Esophagus muscularis mucosa (tissue), 4 donors: ENCODE data around the gene FZD10. TPM values are rescaled to one million over a fixed set of nuclear protein-coding genes. Genes with fewer than 3 reads are reported as not detected.

Source experiments
- DNase-seq: peaks from one replicate; pipeline ENCODE4 v3.0.0-alpha.2; 2017; ENCODE audit errors: extremely low spot score
- H3K27ac ChIP-seq, 4 donors: fragments of 200-600 bp; sonication (generic); replicated peaks in 1 of 4; 1 replicate in 3 of 4; 2 replicates in 1 of 4; pipeline ENCODE4 v1.5.1; 2016 to 2019; ENCODE audit warnings: mild to moderate bottlenecking in 1 of 4
- H3K27me3 ChIP-seq, 4 donors: fragments of 200-600 bp; sonication (generic); one replicate each; pipeline versions ENCODE4 v1.5.1 to v1.6.0; 2016 to 2019
- H3K36me3 ChIP-seq, 4 donors: fragments of 200-600 bp; sonication (generic); one replicate each; pipeline ENCODE4 v1.5.1; 2016 to 2019
- H3K4me1 ChIP-seq, 4 donors: fragments of 200-600 bp; sonication (generic); one replicate each; pipeline ENCODE4 v1.5.1; 2016 to 2019
- H3K4me3 ChIP-seq, 4 donors: fragments of 200-600 bp; sonication (generic); 1 replicate in 2 of 4; 2 replicates in 2 of 4; pipeline ENCODE4 v1.5.1; 2016 to 2019; ENCODE audit warnings: mild to moderate bottlenecking in 4 of 4, moderate library complexity in 1 of 4
- H3K9me3 ChIP-seq, 4 donors: fragments of 200-600 bp; sonication (generic); 1 replicate in 3 of 4; 2 replicates in 1 of 4; pipeline ENCODE4 v1.5.1; 2016 to 2019
- EP300 ChIP-seq: sonication (generic); formaldehyde crosslinking; IDR thresholded peaks from one replicate; pipeline ENCODE4 v1.6.1; 2017; ENCODE audit warnings: antibody characterized with exemption
- POLR2A ChIP-seq: fragments of 450-650 bp; IDR thresholded peaks from one replicate; pipeline ENCODE4 v1.6.1; 2017; ENCODE audit warnings: antibody characterized with exemption, moderate library complexity, mild to moderate bottlenecking, low read depth
- POLR2AphosphoS5 ChIP-seq, 2 donors: sonication (generic); formaldehyde crosslinking; IDR thresholded peaks; one replicate each; pipeline ENCODE4 v1.6.1; 2017; ENCODE audit warnings: antibody characterized with exemption in 2 of 2
- WGBS: methylation state at CpG from one replicate; pipeline ENCODE4 v1.1.5; 2018; 5-methylcytosine and 5-hydroxymethylcytosine counted together
- intact Hi-C: fragments of 100-400 bp; cut with DNase I; formaldehyde crosslinking; loops from one replicate; pipeline ENCODE4 v1.15.1; 2023
- total RNA-seq, 4 donors: library from RNA; depleted of rRNA; stranded (reverse); fragments of >200 nt; gene quantifications; one replicate each; pipeline versions ENCODE4 v1.1.0 to v1.2.1, GENCODE V29; 2016
- TF ChIP-seq, protein P1 (sequence below), 3 experiments: fragments of 200-600 bp in 2 of 3; fragments of 450-650 bp in 1 of 3; sonication (generic) in 2 of 3; IDR thresholded peaks; one replicate each; pipeline ENCODE4 v1.5.1; 2017 to 2019; ENCODE audit warnings: antibody characterized with exemption in 3 of 3, mild to moderate bottlenecking in 2 of 3, moderate library complexity in 1 of 3

The FZD10 gene
- total RNA-seq, 4 donors from 2014 or later: 0.42 to 1.5 (median 1.0) TPM

DNA sequence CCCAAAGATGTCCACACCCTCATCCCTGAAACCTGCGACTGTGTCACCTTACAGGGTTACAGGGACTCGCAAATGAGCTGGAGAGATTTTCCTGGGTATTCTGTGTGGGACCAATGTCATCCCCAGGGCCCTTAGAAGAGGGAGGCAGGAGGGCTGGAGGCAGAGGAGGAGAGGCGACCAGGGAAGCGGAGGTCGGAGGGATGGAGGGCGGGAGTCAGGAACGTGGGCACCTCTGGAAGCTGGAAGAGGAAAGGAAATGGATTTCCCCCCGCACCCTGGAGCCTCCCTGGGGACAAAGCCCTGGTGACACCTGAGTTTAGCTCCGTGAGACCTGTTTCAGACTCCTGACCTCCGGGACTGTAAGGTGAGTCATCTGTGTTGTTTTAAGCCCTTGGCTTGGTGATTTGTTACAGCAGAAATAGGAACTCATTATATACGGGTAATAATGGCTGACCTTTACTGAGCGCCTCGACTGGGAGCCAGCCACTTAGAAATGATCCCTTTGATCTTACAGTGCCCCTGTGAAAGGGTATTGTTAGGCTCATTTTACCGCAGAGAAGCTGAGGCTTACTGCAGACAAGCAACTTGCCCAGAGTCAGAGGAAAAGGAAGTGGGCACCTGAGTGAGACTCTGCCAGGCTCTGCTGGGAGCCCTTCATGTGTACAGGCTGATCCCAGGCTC, 29.3 kb upstream of the FZD10 start:
- no peaks in the 10 kb centered on the region for H3K36me3 ChIP-seq
- H3K27ac ChIP-seq: no peak overlapping the region
- 69% methylated on average over 13 of the region's 14 CpGs for WGBS
- TF ChIP-seq POLR2A: no peak
- no peak for TF ChIP-seq EP300
- TF ChIP-seq POLR2AphosphoS5 (IDR thresholded peaks at IDR 0.05): no peak
- TF ChIP-seq, protein P1, sequence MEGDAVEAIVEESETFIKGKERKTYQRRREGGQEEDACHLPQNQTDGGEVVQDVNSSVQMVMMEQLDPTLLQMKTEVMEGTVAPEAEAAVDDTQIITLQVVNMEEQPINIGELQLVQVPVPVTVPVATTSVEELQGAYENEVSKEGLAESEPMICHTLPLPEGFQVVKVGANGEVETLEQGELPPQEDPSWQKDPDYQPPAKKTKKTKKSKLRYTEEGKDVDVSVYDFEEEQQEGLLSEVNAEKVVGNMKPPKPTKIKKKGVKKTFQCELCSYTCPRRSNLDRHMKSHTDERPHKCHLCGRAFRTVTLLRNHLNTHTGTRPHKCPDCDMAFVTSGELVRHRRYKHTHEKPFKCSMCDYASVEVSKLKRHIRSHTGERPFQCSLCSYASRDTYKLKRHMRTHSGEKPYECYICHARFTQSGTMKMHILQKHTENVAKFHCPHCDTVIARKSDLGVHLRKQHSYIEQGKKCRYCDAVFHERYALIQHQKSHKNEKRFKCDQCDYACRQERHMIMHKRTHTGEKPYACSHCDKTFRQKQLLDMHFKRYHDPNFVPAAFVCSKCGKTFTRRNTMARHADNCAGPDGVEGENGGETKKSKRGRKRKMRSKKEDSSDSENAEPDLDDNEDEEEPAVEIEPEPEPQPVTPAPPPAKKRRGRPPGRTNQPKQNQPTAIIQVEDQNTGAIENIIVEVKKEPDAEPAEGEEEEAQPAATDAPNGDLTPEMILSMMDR (IDR thresholded peaks at IDR 0.05): no peak
- peaks cover 0 to 40% (median 0%) of the 10 kb centered on the region in 4 donors for H3K27me3 ChIP-seq
- H3K4me1 ChIP-seq: peaks cover 0 to 5% (median 2%) of the 10 kb centered on the region in 4 donors
- DNase-seq: no peak
- peaks cover 0 to 12% (median 2%) of the 10 kb centered on the region in 4 donors for H3K9me3 ChIP-seq
- intact Hi-C loops: no loop called here
- H3K4me3 ChIP-seq: no peak overlapping the region

DNA sequence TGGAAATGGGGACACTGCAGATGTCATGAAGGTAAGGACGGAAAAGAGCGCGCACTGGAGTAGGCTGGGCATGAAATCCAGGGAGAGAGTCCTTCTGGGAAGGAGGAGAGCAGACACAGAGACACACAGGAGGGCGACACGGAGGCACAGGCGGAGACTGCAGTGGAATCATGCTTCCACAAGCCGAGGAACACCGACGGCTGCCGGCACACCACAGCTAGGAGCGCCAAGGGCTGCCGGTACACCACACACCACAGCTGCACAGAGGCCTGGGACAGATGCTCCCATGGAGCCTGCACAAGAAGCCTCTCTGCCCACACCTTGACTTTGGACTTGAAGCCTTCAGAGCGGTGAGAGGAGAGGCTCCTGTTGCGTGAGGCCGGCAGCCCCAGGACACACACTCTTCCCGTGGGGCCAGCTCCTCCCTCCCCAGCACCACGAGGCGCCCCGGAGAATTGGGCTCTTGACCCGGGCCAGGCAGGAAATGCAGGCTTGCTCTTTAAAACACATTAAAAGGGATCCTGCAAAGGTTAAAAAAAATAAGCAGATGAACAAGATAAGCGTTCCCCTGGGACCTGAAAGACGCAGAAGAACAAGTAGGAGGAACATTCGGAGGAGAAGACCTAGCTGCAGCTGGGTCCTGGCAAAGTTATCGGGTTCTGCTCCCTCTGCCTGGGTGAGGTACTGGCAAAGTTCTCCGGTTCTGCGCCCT, 28.3 kb upstream of the FZD10 start:
- intact Hi-C loops: no loop called here
- no peak for TF ChIP-seq POLR2A
- no peak for TF ChIP-seq EP300
- no peak for TF ChIP-seq POLR2AphosphoS5 (IDR thresholded peaks at IDR 0.05)
- TF ChIP-seq, protein P1 (IDR thresholded peaks at IDR 0.05): no peak
- no peaks in the 10 kb centered on the region for H3K4me1 ChIP-seq
- H3K27me3 ChIP-seq: peaks cover 0 to 50% (median 0%) of the 10 kb centered on the region in 4 donors
- no peaks in the 10 kb centered on the region for H3K36me3 ChIP-seq
- H3K9me3 ChIP-seq: peaks cover 0 to 5% (median 2%) of the 10 kb centered on the region in 4 donors
- no peak for DNase-seq
- 69% methylated on average over 26 of the region's 26 CpGs for WGBS
- H3K4me3 ChIP-seq: no peak overlapping the region
- H3K27ac ChIP-seq: no peak overlapping the region

DNA sequence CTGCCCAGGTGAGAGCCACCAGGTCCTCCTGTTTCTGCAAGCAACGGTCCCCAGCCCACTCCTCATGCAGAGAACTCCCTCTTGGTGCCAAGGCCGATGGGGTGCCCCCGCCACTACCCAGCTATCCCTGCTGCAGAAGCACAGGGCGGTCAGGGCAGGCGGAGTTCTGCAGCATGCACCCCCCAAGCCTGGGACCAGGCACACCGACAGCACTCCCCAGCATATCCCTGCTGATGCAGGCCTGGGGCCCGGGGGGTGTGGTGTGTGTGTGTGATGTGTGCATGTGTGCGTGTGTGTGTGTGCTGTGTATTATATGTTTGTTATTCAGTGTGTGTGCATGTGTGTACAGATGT, 27.7 kb upstream of the FZD10 start:
- no peaks in the 10 kb centered on the region for H3K9me3 ChIP-seq
- no peak for DNase-seq
- H3K27me3 ChIP-seq: peaks cover 0 to 55% (median 0%) of the 10 kb centered on the region in 4 donors
- no peaks in the 10 kb centered on the region for H3K36me3 ChIP-seq
- no peak overlapping the region for H3K4me3 ChIP-seq
- H3K27ac ChIP-seq: no peak overlapping the region
- no peaks in the 10 kb centered on the region for H3K4me1 ChIP-seq
- no peak for TF ChIP-seq POLR2AphosphoS5 (IDR thresholded peaks at IDR 0.05)
- WGBS: 86% methylated on average over 2 of the region's 8 CpGs
- intact Hi-C loops: no loop called here

DNA sequence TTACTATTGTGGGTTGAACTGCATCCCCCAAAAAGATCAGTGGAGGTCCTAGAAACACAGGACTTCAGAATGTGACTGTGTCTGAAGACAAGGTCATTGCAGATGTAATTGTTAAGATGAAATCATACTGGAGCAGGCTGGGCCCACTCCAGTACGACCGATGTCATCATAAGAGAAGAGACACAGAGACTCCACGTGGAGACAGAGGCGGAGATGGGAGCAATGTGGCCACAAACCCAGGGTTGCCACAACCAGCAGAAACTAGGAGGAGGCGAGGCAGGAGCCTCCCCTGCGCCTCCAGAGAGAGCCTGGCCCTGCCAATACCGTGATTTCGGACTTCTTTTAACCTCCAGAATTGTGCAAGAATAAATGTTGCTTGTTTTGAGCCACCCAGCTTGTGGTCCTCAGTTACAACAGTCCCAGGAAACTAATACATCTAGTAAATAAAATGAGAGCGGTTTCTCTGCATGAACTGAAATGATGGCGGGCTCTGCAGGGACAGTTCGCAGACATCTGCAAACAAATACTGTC, 25.7 kb upstream of the FZD10 start:
- TF ChIP-seq POLR2AphosphoS5 (IDR thresholded peaks at IDR 0.05) (no peak), EP300 (no peak), POLR2A (no peak)
- TF ChIP-seq, protein P1 (IDR thresholded peaks at IDR 0.05): no peak
- 77% methylated on average over 11 of the region's 11 CpGs for WGBS
- H3K27ac ChIP-seq: no peak overlapping the region
- intact Hi-C loops: no loop called here
- no peaks in the 10 kb centered on the region for H3K4me1 ChIP-seq
- H3K4me3 ChIP-seq: no peak overlapping the region
- peaks cover 0 to 56% (median 0%) of the 10 kb centered on the region in 4 donors for H3K27me3 ChIP-seq
- no peaks in the 10 kb centered on the region for H3K9me3 ChIP-seq
- no peak for DNase-seq
- no peaks in the 10 kb centered on the region for H3K36me3 ChIP-seq
